Superior temporal gyrus (tissue), 1 donor: ENCODE data around the gene ATF6.

ENCODE experiments used
- DNase-seq: peaks from one replicate; pipeline ENCODE4 v3.0.0-alpha.2; 2016; ENCODE audit errors: extremely low spot score

The ATF6 gene

DNA sequence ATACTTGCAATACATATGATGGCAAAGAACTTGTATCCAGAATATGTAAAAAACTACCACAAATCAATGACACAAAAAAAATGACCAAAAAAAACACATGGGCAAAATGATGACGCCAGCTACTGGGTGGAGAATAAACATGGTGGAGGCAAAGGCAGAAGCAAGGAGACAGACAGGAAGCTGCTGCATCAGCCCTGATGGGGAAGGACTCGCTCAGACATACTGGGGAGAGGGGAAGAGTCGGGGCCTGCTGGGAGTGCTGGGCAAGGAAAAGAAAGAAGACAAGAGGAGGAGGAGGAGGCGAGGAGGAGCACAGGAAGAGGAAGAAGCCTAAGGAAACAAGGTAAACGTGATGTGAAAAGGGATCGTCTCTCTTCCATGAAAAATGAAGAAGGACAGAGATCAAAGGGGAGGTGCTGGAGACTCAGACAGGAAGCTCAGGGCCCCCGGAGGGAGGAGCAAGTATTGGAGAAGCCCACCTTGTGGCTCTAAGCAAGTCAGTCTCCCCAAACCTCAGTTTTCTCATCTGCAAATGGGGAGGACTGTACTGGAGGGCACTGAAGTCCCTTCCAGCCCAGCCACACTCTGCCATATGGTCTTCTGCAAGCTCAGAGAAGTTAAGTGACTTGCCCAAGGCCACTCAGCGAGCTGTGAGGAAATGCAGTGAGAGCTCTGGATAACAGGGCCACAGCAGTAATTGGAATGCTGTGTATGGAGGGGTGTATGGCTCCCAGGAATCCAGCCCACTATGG lies 233.4 kb downstream of the ATF6 start:
- DNase-seq, result no peak

DNA sequence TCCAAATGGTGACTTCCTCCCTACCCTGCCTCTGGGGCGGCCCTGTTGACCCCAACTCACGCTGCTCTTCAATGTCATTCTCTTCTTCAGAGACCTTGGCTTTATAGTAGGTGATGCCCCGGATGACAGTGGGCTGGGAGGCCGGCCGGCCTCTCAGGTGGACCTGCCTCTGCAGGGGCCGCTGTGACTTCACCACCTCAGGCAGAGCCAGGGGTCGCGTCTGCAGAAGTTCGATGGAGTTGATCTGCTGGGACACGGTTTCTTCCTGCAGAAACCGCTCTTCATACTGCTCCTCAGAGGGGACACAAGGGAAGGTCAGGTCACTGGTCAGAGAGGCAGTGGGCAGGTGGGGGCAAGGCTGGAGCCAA lies 233.9 kb downstream of the ATF6 start:
- DNase-seq, result no peak

DNA sequence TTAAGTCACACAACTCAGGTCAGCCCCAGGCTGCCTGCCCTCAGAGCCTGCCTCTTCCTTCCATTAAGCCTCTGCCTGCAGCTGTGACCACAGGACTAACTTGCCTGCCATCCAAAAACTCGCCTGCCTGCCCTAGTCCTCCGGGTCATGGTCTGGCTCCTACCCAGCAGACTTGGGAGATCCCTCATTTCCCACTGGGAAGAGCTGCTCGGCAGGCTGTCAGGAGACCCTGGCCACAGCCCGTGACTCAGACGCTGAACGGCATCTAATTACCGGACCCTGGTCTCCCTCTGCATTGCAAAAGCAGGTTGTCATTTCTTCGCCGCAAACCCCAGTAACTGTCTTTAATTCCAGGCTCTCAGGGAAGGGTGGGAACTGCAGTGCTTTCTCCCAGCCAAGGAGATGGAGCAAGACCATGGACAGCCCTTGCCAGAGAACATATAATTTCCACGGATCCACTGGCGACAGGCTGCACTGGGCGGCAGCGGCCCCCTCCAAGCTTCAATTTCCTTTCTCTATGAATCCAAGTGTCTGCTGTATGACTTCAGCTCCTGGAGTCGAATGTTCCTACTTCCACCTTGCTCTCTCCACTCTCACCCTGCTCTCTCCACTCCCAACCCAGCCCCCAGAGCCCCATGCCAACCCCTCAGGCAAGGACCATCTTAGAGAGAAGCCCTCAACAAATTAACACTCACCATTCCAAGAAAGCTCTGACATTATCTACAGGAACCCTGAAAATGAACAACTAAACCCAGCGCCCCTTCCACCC lies 237.1 kb downstream of the ATF6 start:
- no peak for DNase-seq

DNA sequence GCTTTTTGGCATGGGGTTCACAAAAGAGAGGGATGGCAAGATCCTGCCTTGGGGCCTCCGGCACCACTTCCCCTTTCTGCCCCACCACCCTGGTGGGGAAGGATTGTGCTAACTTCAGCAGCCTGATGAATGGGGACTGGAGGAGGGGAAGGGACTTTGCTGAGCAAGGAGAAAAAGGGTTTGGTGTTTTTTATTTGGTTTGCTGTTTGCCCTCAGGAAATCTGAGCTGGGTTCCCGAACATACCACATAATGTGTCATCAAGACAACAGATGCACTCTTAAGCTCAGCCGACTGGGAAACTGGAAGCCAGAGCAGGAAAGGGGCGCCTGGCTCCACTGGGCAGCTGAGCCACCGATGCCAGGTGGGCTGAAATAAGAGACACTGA lies 237.7 kb downstream of the ATF6 start:
- DNase-seq, result peak; percentile 27

DNA sequence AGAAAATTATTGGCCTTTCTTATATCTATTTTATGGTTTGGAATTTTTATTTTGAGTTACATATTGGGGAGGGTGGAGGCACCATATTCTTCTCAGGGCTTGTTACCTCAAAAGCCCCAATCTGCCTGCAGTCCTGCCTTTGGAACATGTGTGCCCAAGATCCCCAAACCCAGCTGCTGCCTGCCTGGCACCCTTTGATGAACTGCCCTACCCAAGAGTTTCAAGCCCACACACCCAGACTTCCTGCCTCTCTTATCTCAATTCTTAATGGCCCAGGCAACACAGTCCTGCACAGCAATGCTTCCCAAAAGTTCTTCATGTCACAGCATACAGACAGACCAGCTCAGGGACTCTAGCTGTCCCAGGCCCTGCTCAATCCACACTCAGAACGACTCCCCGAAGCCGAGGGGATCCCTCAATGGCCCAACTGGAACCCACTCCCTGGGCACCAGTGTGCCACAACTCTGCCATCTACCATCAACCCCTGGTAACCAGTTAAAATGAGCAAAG lies 238.4 kb downstream of the ATF6 start:
- DNase-seq, result no peak

DNA sequence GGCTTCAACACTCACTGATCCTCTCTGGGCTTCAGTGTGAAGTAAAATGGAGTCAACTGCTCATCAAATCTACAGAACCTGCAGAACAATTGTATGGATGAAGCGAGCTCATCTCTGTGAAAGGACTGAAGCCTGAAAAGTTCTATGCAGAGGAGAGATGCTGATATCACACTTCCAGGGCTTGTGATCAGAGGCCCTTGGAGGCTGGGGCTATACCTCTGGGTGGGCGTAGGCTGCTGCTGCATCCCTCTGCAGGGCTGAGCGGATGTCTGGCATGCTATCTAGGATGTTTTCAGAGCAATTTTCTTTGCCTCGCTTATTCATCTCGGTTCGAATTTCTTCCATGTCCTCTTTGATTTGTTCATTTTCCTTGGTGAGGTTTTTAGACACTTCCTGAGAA lies 240.0 kb downstream of the ATF6 start:
- no peak for DNase-seq

DNA sequence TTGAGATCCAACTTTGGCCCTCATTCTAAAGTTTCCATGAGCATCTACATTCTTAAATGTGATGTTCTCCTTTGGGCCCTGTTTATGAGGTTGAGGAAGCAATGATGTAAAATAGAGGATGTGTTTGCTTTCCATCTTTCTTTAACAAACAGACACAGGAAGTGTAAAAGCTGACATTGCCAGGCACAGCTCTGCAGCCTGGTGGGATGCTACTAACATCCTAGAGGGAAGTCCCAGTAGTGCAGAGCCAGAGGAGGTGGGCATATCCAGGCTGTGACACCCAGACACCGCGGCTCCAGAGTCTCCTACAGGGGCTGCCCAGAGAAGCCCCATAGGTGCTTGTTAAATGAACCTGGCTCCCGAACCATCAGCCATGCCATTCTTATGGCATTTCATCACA lies 241.3 kb downstream of the ATF6 start:
- no peak for DNase-seq

DNA sequence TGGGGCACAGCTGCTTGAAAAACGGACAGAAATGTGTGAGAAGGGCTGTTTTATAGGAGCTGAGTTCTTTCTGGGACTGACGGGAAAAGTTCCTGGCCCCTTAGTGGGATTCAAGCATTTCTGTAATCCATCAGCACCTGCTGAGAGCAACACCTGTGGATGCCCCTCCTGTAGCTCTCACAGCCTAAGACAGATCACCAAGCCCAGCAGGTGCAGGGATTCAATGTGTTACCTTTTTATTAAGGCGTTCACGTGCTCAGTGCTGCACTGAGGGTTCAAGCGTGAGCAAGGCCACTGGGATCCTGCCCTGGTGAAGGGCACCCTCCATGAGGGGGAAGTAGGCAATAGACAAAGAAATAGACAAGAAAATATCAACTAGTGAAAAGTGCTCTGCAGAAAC lies 242.7 kb downstream of the ATF6 start:
- DNase-seq, result no peak

DNA sequence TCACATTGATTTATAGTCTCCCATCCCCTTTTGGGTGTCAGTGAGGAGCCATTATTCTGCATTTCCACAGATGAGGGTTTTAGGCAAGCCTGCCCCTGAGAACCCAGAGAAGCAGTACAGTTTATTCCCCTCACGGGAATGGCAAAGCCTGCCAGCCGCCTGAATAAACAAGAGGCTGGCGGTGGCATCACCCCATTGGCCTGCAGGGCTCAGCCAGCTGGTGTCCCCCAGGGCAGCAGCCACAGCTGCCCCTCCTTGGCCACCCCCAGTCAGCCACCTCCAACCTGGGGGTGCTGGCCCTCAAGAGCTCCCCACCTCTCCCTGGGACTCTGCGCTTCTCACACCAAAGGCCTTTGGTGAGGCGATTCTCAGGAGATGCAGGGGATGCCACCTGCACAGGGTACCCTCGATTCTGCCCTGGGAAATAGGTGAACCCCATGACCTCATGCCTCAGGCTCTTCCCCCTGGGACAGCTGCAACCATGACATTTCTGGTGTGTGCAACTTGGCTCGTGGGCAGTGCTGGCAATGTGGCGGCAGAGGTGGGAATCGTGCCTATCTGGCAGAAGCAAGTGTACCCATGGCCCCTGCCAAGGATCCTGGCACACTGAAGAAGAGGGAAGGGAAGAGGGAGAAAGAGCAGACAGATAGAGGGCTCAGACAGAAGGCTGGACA lies 243.5 kb downstream of the ATF6 start:
- DNase-seq, result no peak

DNA sequence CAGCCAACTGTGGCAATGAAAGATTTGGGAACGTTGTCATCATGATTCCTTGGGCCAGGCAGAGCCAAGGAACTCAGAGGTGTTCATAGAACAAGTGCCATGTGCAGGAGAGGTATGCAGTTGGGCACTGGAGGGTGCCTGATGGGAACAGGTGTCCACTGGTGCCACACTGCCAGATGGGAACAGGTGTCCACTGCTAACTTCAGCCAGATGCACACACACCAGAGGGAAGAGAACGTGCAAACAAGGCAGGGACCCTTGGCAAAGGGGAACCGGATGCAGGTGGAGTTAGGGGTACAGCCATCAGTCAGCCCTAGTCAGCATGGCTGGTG lies 244.0 kb downstream of the ATF6 start:
- DNase-seq, result no peak

DNA sequence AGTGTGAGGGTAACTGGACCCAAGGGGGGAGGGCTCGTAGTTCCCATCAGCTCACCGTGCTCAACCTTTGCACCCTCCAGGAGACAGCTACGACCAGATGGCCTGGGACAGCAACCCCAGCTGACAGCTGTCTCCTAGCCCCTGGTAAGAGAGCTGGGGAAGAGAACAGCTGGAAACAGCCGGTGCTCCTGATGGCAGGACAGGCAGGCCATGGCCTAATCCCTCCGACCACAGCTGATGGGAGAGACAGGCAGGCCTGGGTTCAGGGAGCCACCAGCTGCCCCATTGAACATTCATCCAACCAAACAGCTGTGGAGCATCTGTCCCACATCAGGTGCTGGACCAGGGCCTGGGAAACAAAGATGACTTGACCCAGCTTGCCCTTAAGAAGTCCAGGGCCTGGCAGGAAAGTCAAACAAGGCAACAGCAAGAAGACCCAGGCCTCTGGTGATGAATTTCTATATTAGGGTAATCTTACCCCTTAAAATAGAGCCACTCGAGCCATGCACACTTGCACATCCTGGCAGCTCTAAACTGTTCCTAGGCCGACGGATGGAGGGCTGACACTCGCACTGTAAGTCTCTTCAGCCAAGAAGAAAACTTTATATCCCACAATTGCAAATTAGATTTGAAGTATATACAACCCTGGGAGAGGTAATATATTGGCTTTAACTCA lies 245.4 kb downstream of the ATF6 start:
- no peak for DNase-seq

DNA sequence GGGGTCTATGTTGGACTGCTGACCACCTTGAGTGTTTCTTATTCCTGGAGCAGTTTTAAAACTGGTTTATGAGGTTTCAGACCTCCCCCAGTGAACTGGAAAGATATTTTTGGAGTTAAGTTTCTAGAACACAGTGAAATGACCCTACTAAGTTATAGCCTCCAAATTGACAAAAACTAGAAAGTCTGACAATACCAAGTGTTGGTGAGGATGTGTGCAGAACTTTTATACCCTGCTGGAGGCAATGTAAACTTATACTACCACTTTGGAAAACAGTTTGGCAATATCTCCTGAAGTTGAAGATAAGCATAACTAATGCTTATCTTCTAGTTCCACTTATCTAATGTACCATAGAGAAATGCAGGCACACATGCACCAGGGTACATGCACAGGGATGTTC lies 247.2 kb downstream of the ATF6 start:
- no peak for DNase-seq
